H1 (cell line): ENCODE results near the gene DAAM1. TPM values are rescaled to one million over a fixed set of nuclear protein-coding genes. Genes with fewer than 3 reads are reported as not detected.

Source experiments
- CTCF ChIA-PET: fragments of 300-600 bp; sonication (Branson Sonifier 250); formaldehyde crosslinking; loops from one replicate; lab custom pipeline; 2021; ENCODE audit not compliant: partially characterized antibody; lab: Charles Lee
- POLR2A ChIA-PET: fragments of 300-600 bp; sonication (Branson Sonifier 250); formaldehyde crosslinking; loops from one replicate; lab custom pipeline; 2021; ENCODE audit warnings: inconsistent platforms; ENCODE audit not compliant: partially characterized antibody; lab: Charles Lee
- DNase-seq, 2 experiments: peaks; one replicate each; pipeline versions ENCODE4 v3.0.0 to v3.0.0-alpha.2; 2010 to 2022; ENCODE audit warnings: low spot score in 2 of 2, low read depth in 1 of 2, mixed read lengths in 1 of 2
- FAIRE-seq: peaks from 2 replicates; lab custom pipeline; 2011; peaks lifted over from hg19 to GRCh38; lab: Jason Lieb, UNC
- H2AFZ ChIP-seq: 2 replicates; pipeline ENCODE4 v1.8.1; 2012; ENCODE audit warnings: low read length, inconsistent platforms
- H2AK5ac ChIP-seq: 2 replicates; pipeline ENCODE4 v1.6.1; 2013; ENCODE audit warnings: low read depth, low read length
- H2BK120ac ChIP-seq: replicated peaks from 2 replicates; pipeline ENCODE3; 2013; ENCODE audit warnings: low read depth, low read length, inconsistent platforms
- H2BK12ac ChIP-seq: 2 replicates; pipeline ENCODE4 v1.6.1; 2013; ENCODE audit warnings: low read depth, low read length
- H2BK15ac ChIP-seq: 2 replicates; pipeline ENCODE4 v1.6.1; 2013; ENCODE audit warnings: low read length
- H2BK20ac ChIP-seq: 2 replicates; pipeline ENCODE4 v1.6.1; 2013; ENCODE audit warnings: low read length
- H2BK5ac ChIP-seq: 2 replicates; pipeline ENCODE4 v1.6.1; 2013; ENCODE audit warnings: low read depth, low read length
- H3K14ac ChIP-seq: 2 replicates; pipeline ENCODE4 v1.6.1; 2013; ENCODE audit warnings: inconsistent platforms; ENCODE audit not compliant: insufficient read length
- H3K18ac ChIP-seq: 2 replicates; pipeline ENCODE4 v1.6.1; 2013; ENCODE audit warnings: low read length; ENCODE audit errors: extremely low read depth
- H3K23ac ChIP-seq: 2 replicates; pipeline ENCODE4 v1.6.1; 2013; ENCODE audit warnings: inconsistent platforms; ENCODE audit not compliant: insufficient read length
- H3K23me2 ChIP-seq: 2 replicates; pipeline ENCODE4 v1.6.1; 2013; ENCODE audit warnings: low read depth, low read length
- H3K27ac ChIP-seq: 2 replicates; pipeline ENCODE4 v1.6.1; 2011; ENCODE audit warnings: low read depth, low read length, inconsistent platforms
- H3K27me3 ChIP-seq, 4 experiments: replicated peaks in 1 of 4; 1 replicate in 1 of 4; 2 replicates in 3 of 4; pipeline versions ENCODE4 v1.6.1 to v1.8.1; 2011 to 2013; ENCODE audit warnings: low read length in 3 of 4, mild to moderate bottlenecking in 3 of 4, inconsistent platforms in 2 of 4, mixed read lengths in 2 of 4, moderate library complexity in 1 of 4; ENCODE audit not compliant: control insufficient read depth in 3 of 4, insufficient read depth in 3 of 4; ENCODE audit errors: extremely low read depth in 1 of 4
- H3K36me3 ChIP-seq, 4 experiments: 2 replicates each; pipeline versions ENCODE4 v1.6.1 to v1.8.1; 2011 to 2013; ENCODE audit warnings: mild to moderate bottlenecking in 4 of 4, low read length in 3 of 4, moderate library complexity in 2 of 4, control low read depth in 1 of 4, inconsistent platforms in 1 of 4; ENCODE audit not compliant: insufficient read depth in 4 of 4, control insufficient read depth in 2 of 4
- H3K4ac ChIP-seq: replicated peaks from 2 replicates; pipeline ENCODE3; 2013; ENCODE audit warnings: low read length, low read depth, mixed read lengths, inconsistent platforms; ENCODE audit not compliant: insufficient read length
- H3K4me1 ChIP-seq, 4 experiments: replicated peaks in 1 of 4; 1 replicate in 1 of 4; 2 replicates in 3 of 4; pipeline versions ENCODE4 v1.6.1 to v1.8.1; 2011 to 2013; ENCODE audit warnings: low read length in 3 of 4, inconsistent platforms in 2 of 4, mixed read lengths in 1 of 4; ENCODE audit not compliant: insufficient read depth in 4 of 4, control insufficient read depth in 3 of 4
- H3K4me2 ChIP-seq, 2 experiments: 2 replicates each; pipeline versions ENCODE4 v1.6.1 to v1.8.1; 2011 to 2013; ENCODE audit warnings: low read depth in 2 of 2, low read length in 2 of 2, control low read depth in 1 of 2, inconsistent platforms in 1 of 2, mild to moderate bottlenecking in 1 of 2; ENCODE audit not compliant: insufficient read depth in 1 of 2
- H3K4me3 ChIP-seq, 4 experiments: fragments of 200-600, 300-600 bp in 1 of 4; sonication (generic), shearing (Covaris generic), sonication (Bioruptor Twin) in 1 of 4; 2 replicates each; pipeline versions ENCODE4 v1.5.1 to v1.8.1; 2011 to 2016; ENCODE audit warnings: low read length in 4 of 4, low read depth in 3 of 4, control low read depth in 2 of 4, inconsistent platforms in 2 of 4, mild to moderate bottlenecking in 2 of 4, mixed read lengths in 1 of 4, moderate library complexity in 1 of 4; ENCODE audit not compliant: insufficient read depth in 2 of 4; ENCODE audit errors: extremely low read depth in 1 of 4
- H3K56ac ChIP-seq: replicated peaks from 2 replicates; pipeline ENCODE3; 2013; ENCODE audit warnings: low read depth, mild to moderate bottlenecking, mixed read lengths, low read length, inconsistent platforms; ENCODE audit not compliant: insufficient read length
- H3K79me1 ChIP-seq: 2 replicates; pipeline ENCODE4 v1.6.1; 2013; ENCODE audit warnings: low read depth, low read length, control low read depth
- H3K79me2 ChIP-seq, 2 experiments: 2 replicates each; pipeline versions ENCODE4 v1.6.1 to v1.8.1; 2012 to 2013; ENCODE audit warnings: low read length in 2 of 2, mild to moderate bottlenecking in 2 of 2, inconsistent platforms in 1 of 2; ENCODE audit not compliant: insufficient read depth in 2 of 2, control insufficient read depth in 1 of 2
- H3K9ac ChIP-seq, 4 experiments: replicated peaks in 1 of 4; 1 replicate in 1 of 4; 2 replicates in 3 of 4; pipeline versions ENCODE4 v1.6.1 to v1.8.1; 2011 to 2013; ENCODE audit warnings: low read depth in 3 of 4, low read length in 3 of 4, control low read depth in 2 of 4, mild to moderate bottlenecking in 2 of 4, moderate library complexity in 2 of 4, inconsistent platforms in 1 of 4; ENCODE audit errors: extremely low read depth in 1 of 4
- H3K9me3 ChIP-seq, 2 experiments: 2 replicates each; pipeline versions ENCODE4 v1.6.1 to v1.8.1; 2012 to 2013; ENCODE audit warnings: mild to moderate bottlenecking in 2 of 2, moderate library complexity in 2 of 2, control low read depth in 1 of 2, inconsistent platforms in 1 of 2, low read depth in 1 of 2, low read length in 1 of 2, mixed read lengths in 1 of 2; ENCODE audit not compliant: insufficient read depth in 2 of 2
- H4K20me1 ChIP-seq, 2 experiments: replicated peaks in 1 of 2; 2 replicates each; pipeline versions ENCODE3 to v1.8.1; 2011 to 2013; ENCODE audit warnings: inconsistent platforms in 2 of 2, low read length in 2 of 2, mild to moderate bottlenecking in 1 of 2; ENCODE audit not compliant: insufficient read depth in 2 of 2, control insufficient read depth in 1 of 2
- H4K5ac ChIP-seq: 2 replicates; pipeline ENCODE4 v1.6.1; 2013; ENCODE audit warnings: low read length, low read depth, mixed read lengths, inconsistent platforms; ENCODE audit not compliant: insufficient read length
- H4K8ac ChIP-seq: 2 replicates; pipeline ENCODE4 v1.8.0; 2013; ENCODE audit warnings: mild to moderate bottlenecking, moderate library complexity, low read length, inconsistent platforms; ENCODE audit not compliant: insufficient read depth; ENCODE audit errors: extremely low read depth
- H4K91ac ChIP-seq: replicated peaks from 2 replicates; pipeline ENCODE3; 2013; ENCODE audit warnings: low read length, mixed read lengths, inconsistent platforms; ENCODE audit not compliant: insufficient read length
- BCL11A ChIP-seq, 2 experiments: IDR thresholded peaks; one replicate each; pipeline ENCODE4 v1.6.1; 2011; ENCODE audit warnings: low read depth in 2 of 2, low read length in 2 of 2, mild to moderate bottlenecking in 2 of 2
- BRCA1 ChIP-seq: IDR thresholded peaks from 2 replicates; pipeline ENCODE4 v1.6.1; 2012; ENCODE audit warnings: low read depth, low read length, improper control_type of control experiment
- CHD1 ChIP-seq: IDR thresholded peaks from 2 replicates; pipeline ENCODE4 v1.6.1; 2012; ENCODE audit warnings: low read depth, low read length, improper control_type of control experiment
- PHF8 ChIP-seq: fragments of 200-600 bp; sonication (generic); conservative IDR thresholded peaks from 2 replicates; pipeline ENCODE4 v1.7.1; 2012; ENCODE audit warnings: low read depth, mild to moderate bottlenecking, inconsistent platforms, low read length, moderate library complexity
- RBBP5 ChIP-seq: IDR thresholded peaks from 2 replicates; pipeline ENCODE4 v1.7.1; 2012; ENCODE audit warnings: low read depth, mild to moderate bottlenecking, inconsistent platforms, low read length, moderate library complexity, borderline replicate concordance
- WGBS, 2 experiments: shearing (Covaris generic) in 1 of 2; methylation state at CpG; one replicate each; pipeline versions ENCODE4 v1.1.6 to v1.1.7; 2013 to 2015; ENCODE audit warnings: low lambda C conversion rate in 2 of 2, mixed read lengths in 2 of 2, inconsistent platforms in 1 of 2, low coverage in 1 of 2, missing lambda C conversion rate in 1 of 2; ENCODE audit not compliant: insufficient replicate concordance in 2 of 2, insufficient coverage in 1 of 2, insufficient read length in 1 of 2; ENCODE audit errors: extremely low coverage in 1 of 2, missing lambda C conversion rate in 1 of 2; 5-methylcytosine and 5-hydroxymethylcytosine counted together
- polyA plus RNA-seq, 7 experiments: library from polyadenylated mRNA; depleted of rRNA in 3 of 7; stranded (reverse) in 5 of 7; unstranded in 2 of 7; fragments of >200 nt in 5 of 7; fragments of 200-250 nt in 2 of 7; gene quantifications; 1 replicate in 5 of 7; 2 replicates in 1 of 7; 4 replicates in 1 of 7; pipeline versions ENCODE4 v1.2.1 to v1.2.3, GENCODE V29; 2011 to 2013; ENCODE audit warnings: missing spikeins in 2 of 7, mixed read lengths in 2 of 7
- total RNA-seq: library from RNA; stranded (reverse); fragmentation: NEBNext Ultra II Directional; extraction: Animal tissue kit (Norgen Biotek cat#: 25700); gene quantifications from 2 replicates; pipeline ENCODE4 v1.2.1, GENCODE V29; 2021

DAAM1 gene
- total and polyA plus RNA-seq, 2 of the 8 experiments (the other 6 are each of a cell fraction or from before 2014, with no cell fraction given): 5.0 to 44.9 TPM

- no peak overlapping the region for H4K91ac ChIP-seq
- FAIRE-seq (no peak), DNase-seq (no peak)
- H3K4me2 ChIP-seq: no peak overlapping the region
- H3K14ac ChIP-seq: no peak overlapping the region
- no peak overlapping the region for H3K56ac ChIP-seq
- H3K79me1 ChIP-seq: no peaks in the 10 kb centered on the region
- H2AK5ac ChIP-seq: no peak overlapping the region
- H4K20me1 ChIP-seq: no peaks in the 10 kb centered on the region
- peaks cover 0 to 3% (median 0%) of the 10 kb centered on the region in 4 experiments; a peak in 1 of 7 replicates for H3K4me1 ChIP-seq
- no peaks in the 10 kb centered on the region for H3K9me3 ChIP-seq
- H2BK5ac ChIP-seq: no peak overlapping the region
- 31% methylated on average over 1 of the region's 1 CpG; no CpG with 5 or more reads in 1 of the 2 experiments for WGBS, 2 experiments
- no peak overlapping the region for H2BK20ac ChIP-seq
- no peaks in the 10 kb centered on the region for H3K79me2 ChIP-seq
- no peak overlapping the region for H2BK15ac ChIP-seq
- no peak overlapping the region for H3K4ac ChIP-seq
- H3K27me3 ChIP-seq: no peaks in the 10 kb centered on the region
- no peaks in the 10 kb centered on the region for H3K36me3 ChIP-seq
- no peak overlapping the region for H3K9ac ChIP-seq
- no peak overlapping the region for H2BK12ac ChIP-seq
- H3K27ac ChIP-seq: no peak overlapping the region
- no peak overlapping the region for H3K18ac ChIP-seq
- no peak overlapping the region for H3K23ac ChIP-seq
- no peak overlapping the region for H4K8ac ChIP-seq
- ChIA-PET POLR2A (no interaction called here), CTCF (no interaction called here)
- H3K23me2 ChIP-seq: no peaks in the 10 kb centered on the region
- no peak overlapping the region for H2BK120ac ChIP-seq
- no peak overlapping the region for H4K5ac ChIP-seq
- peak overlapping the region; percentile 2; the same call in 1 of the 2 replicates for H2AFZ ChIP-seq
- no peak overlapping the region for H3K4me3 ChIP-seq
- TF ChIP-seq BCL11A (IDR thresholded peaks at IDR 0.05; ENCODE audit: low read depth in 2 of 2, low read length in 2 of 2) (no peak), CHD1 (no peak), PHF8 (no peak), RBBP5 (no peak), BRCA1 (no peak)
Measured at GRCh38 chr14:59159169-59159568, 29.3 kb upstream of the DAAM1 start.
